HCT116 (cell line): ENCODE measurements around the gene LIN7A. TPM values are rescaled to one million over a fixed set of nuclear protein-coding genes. Genes with fewer than 3 reads are reported as not detected.

Source experiments
- ATAC-seq: fragments of 200-7000 bp; cut with Tn5 transposase; 2 replicates; pipeline ENCODE4 v1.9.1; 2020; ENCODE audit warnings: mild to moderate bottlenecking, moderate library complexity
- BruUV-seq: library from RNA; stranded (reverse); fragments of 400-500 nt; replicated peaks from 2 replicates; lab custom pipeline; 2021; lab: Mats Ljungman, UMichigan
- CTCF ChIA-PET: fragments of 300-600 bp; sonication (Branson Sonifier 250); formaldehyde crosslinking; loops from one replicate; lab custom pipeline; 2021; ENCODE audit warnings: antibody characterized with exemption; lab: Charles Lee
- POLR2A ChIA-PET: fragments of 300-600, 350-600 bp; sonication (Branson Sonifier 250); formaldehyde crosslinking; loops from one replicate; lab custom pipeline; 2021; ENCODE audit warnings: antibody characterized with exemption; lab: Charles Lee
- RAD21 ChIA-PET, 2 experiments: fragments of 300-600 bp; sonication (Branson Sonifier 250); formaldehyde crosslinking; loops; one replicate each; lab custom pipeline; 2023; ENCODE audit warnings: low total read pairs in 2 of 2; ENCODE audit not compliant: uncharacterized antibody in 2 of 2, unreplicated experiment in 2 of 2, low non-redundant PET in 1 of 2; lab: Charles Lee
- DNase-seq: peaks from one replicate; pipeline ENCODE4 v3.0.0-alpha.2; 2010; ENCODE audit warnings: low read depth, low spot score
- H2AFZ ChIP-seq: fragments of 200-600 bp; shearing (Covaris generic), sonication (generic); 2 replicates; pipeline ENCODE4 v1.6.1; 2017; ENCODE audit warnings: low read depth, mixed run types, mixed read lengths, antibody characterized with exemption, low read length; ENCODE audit not compliant: poor library complexity, severe bottlenecking
- H3K27ac ChIP-seq: 2 replicates; pipeline ENCODE4 v1.5.1; 2012; ENCODE audit warnings: low read depth, low read length
- H3K27me3 ChIP-seq: fragments of 200-600 bp; sonication (generic); 2 replicates; pipeline ENCODE4 v1.6.1; 2016; ENCODE audit warnings: mixed run types, low read length, mixed read lengths; ENCODE audit not compliant: insufficient read depth
- H3K36me3 ChIP-seq, 2 experiments: fragments of 200-500 bp in 1 of 2; fragments of 200-600 bp in 1 of 2; sonication (Bioruptor generic) in 1 of 2; sonication (generic) in 1 of 2; 2 replicates each; pipeline versions ENCODE4 v1.5.1 to v1.6.1; 2014 to 2016; ENCODE audit warnings: low read length in 2 of 2, inconsistent platforms in 1 of 2, mixed read lengths in 1 of 2, mixed run types in 1 of 2; ENCODE audit not compliant: insufficient read depth in 2 of 2, control insufficient read depth in 1 of 2
- H3K4me1 ChIP-seq, 2 experiments: fragments of 200-600 bp in 1 of 2; sonication (generic) in 1 of 2; 2 replicates each; pipeline versions ENCODE4 v1.5.1 to v1.6.1; 2012 to 2017; ENCODE audit warnings: low read length in 2 of 2, inconsistent platforms in 1 of 2, mild to moderate bottlenecking in 1 of 2, mixed read lengths in 1 of 2, mixed run types in 1 of 2, moderate library complexity in 1 of 2; ENCODE audit not compliant: insufficient read depth in 2 of 2, control insufficient read depth in 1 of 2
- H3K4me2 ChIP-seq: fragments of 200-600 bp; sonication (generic); 2 replicates; pipeline ENCODE4 v1.6.1; 2017; ENCODE audit warnings: mixed run types, low read length, mixed read lengths
- H3K4me3 ChIP-seq, 2 experiments: fragments of 200-600 bp in 1 of 2; sonication (generic) in 1 of 2; replicated peaks in 1 of 2; 2 replicates each; pipeline ENCODE4 v1.5.1; 2011 to 2016; ENCODE audit warnings: low read length in 2 of 2, control low read depth in 1 of 2, low read depth in 1 of 2, mild to moderate bottlenecking in 1 of 2, mixed read lengths in 1 of 2, mixed run types in 1 of 2
- H3K79me2 ChIP-seq: fragments of 200-600 bp; sonication (generic); 2 replicates; pipeline ENCODE4 v1.6.1; 2017; ENCODE audit warnings: mild to moderate bottlenecking, mixed run types, low read length, moderate library complexity, mixed read lengths; ENCODE audit not compliant: insufficient read depth
- H3K9ac ChIP-seq: fragments of 200-600 bp; sonication (generic); 2 replicates; pipeline ENCODE4 v1.6.1; 2016; ENCODE audit warnings: low read length, mixed read lengths
- H3K9me2 ChIP-seq: fragments of 200-600 bp; sonication (generic), shearing (Covaris generic); 2 replicates; pipeline ENCODE4 v1.6.1; 2017; ENCODE audit warnings: mixed run types, mild to moderate bottlenecking, moderate library complexity; ENCODE audit not compliant: insufficient read depth
- H3K9me3 ChIP-seq, 2 experiments: fragments of 200-500 bp in 1 of 2; fragments of 200-600 bp in 1 of 2; sonication (Bioruptor generic) in 1 of 2; sonication (generic) in 1 of 2; 2 replicates each; pipeline ENCODE4 v1.6.1; 2014 to 2017; ENCODE audit warnings: low read length in 2 of 2, mixed read lengths in 2 of 2, inconsistent platforms in 1 of 2, low read depth in 1 of 2, mild to moderate bottlenecking in 1 of 2, mixed run types in 1 of 2, moderate library complexity in 1 of 2; ENCODE audit not compliant: control insufficient read depth in 1 of 2, insufficient read depth in 1 of 2
- H4K20me1 ChIP-seq: fragments of 200-600 bp; sonication (generic), shearing (Covaris generic); 2 replicates; pipeline ENCODE4 v1.6.1; 2017; ENCODE audit warnings: mixed run types, mild to moderate bottlenecking, moderate library complexity; ENCODE audit not compliant: insufficient read depth
- CEBPB ChIP-seq: IDR thresholded peaks from 2 replicates; pipeline ENCODE4 v1.6.1; 2012; ENCODE audit warnings: low read depth
- EGR1 ChIP-seq: IDR thresholded peaks from 2 replicates; pipeline ENCODE4 v1.6.1; 2012; ENCODE audit warnings: low read depth
- ELF1 ChIP-seq: IDR thresholded peaks from 2 replicates; pipeline ENCODE4 v1.6.1; 2012; ENCODE audit warnings: low read depth, borderline replicate concordance
- FOSL1 ChIP-seq: IDR thresholded peaks from 2 replicates; pipeline ENCODE4 v1.6.1; 2012; ENCODE audit warnings: low read depth
- POLR2A ChIP-seq: IDR thresholded peaks from 2 replicates; pipeline ENCODE4 v1.7.0; 2011; ENCODE audit warnings: borderline replicate concordance; ENCODE audit not compliant: insufficient read depth, insufficient read length; ENCODE audit errors: extremely low read depth
- POLR2AphosphoS5 ChIP-seq: IDR thresholded peaks from 2 replicates; pipeline ENCODE4 v1.6.1; 2011; ENCODE audit warnings: mild to moderate bottlenecking, low read depth, low read length, moderate library complexity
- SIN3A ChIP-seq: IDR thresholded peaks from 2 replicates; pipeline ENCODE4 v1.6.1; 2012; ENCODE audit warnings: low read depth
- SRF ChIP-seq: IDR thresholded peaks from 2 replicates; pipeline ENCODE4 v1.6.1; 2012; ENCODE audit warnings: low read depth
- TCF7L2 ChIP-seq: IDR thresholded peaks from 2 replicates; pipeline ENCODE4 v1.7.0; 2011; ENCODE audit warnings: borderline replicate concordance, inconsistent platforms; ENCODE audit not compliant: insufficient read depth, insufficient read length; ENCODE audit errors: extremely low read depth
- YY1 ChIP-seq: IDR thresholded peaks from 2 replicates; pipeline ENCODE4 v1.6.1; 2011; ENCODE audit warnings: low read length, low read depth, moderate library complexity, mild to moderate bottlenecking; ENCODE audit not compliant: insufficient replicate concordance; ENCODE audit errors: extremely low read depth
- intact Hi-C: fragments of 100-400 bp; cut with micrococcal nuclease; formaldehyde crosslinking; loops from 2 replicates; pipeline ENCODE4 v1.10.0; 2022
- total RNA-seq: library from RNA; stranded (reverse); gene quantifications from one replicate; pipeline ENCODE4 v1.2.1, GENCODE V29; 2021; ENCODE audit not compliant: unreplicated experiment
- TF ChIP-seq, protein P1 (sequence below): IDR thresholded peaks from 2 replicates; pipeline ENCODE4 v1.6.1; 2011; ENCODE audit warnings: mild to moderate bottlenecking, low read length, moderate library complexity; ENCODE audit not compliant: insufficient replicate concordance; ENCODE audit errors: extremely low read depth
- TF ChIP-seq, protein P2 (sequence below): IDR thresholded peaks from 2 replicates; pipeline ENCODE4 v1.6.1; 2012
- TF ChIP-seq, protein P3 (sequence below), 3 experiments: fragments of 200-600 bp in 1 of 3; sonication (generic) in 1 of 3; IDR thresholded peaks in 2 of 3; conservative IDR thresholded peaks in 1 of 3; 2 replicates each; pipeline ENCODE4 v1.5.1; 2012 to 2017; ENCODE audit warnings: low read depth in 2 of 3, low read length in 2 of 3, antibody characterized with exemption in 1 of 3, borderline replicate concordance in 1 of 3, control low read depth in 1 of 3, mild to moderate bottlenecking in 1 of 3, mixed read lengths in 1 of 3, mixed run types in 1 of 3, moderate library complexity in 1 of 3; ENCODE audit not compliant: insufficient read depth in 1 of 3
- TF ChIP-seq, protein P4 (sequence below): IDR thresholded peaks from 2 replicates; pipeline ENCODE4 v1.6.1; 2012; ENCODE audit warnings: low read depth

LIN7A gene
- total RNA-seq, 1 experiment from 2014 or later: 1.5 TPM

DNA sequence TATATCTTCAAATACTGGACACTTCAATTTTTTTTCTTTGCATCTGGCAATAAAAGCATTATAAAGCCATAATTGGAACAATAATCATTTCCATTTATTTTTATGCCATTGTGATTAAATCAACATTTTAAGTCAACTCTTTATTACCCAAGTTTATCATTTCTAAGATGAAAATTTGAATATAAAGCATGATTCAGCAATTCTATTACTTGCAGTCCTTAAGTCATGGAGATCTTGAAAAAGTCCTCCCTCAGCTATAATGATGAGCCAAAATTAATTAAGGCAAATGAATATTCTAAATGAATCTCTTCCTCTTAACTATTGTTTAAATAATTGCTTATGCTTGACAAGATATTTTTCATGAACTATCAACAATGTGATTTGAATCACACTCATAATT, 65.7 kb downstream of the LIN7A start:
- no peaks in the 10 kb centered on the region for H3K9me3 ChIP-seq
- H2AFZ ChIP-seq: no peak overlapping the region
- no peak for DNase-seq
- no peaks in the 10 kb centered on the region for H3K79me2 ChIP-seq
- no peak overlapping the region for H3K27ac ChIP-seq
- no peaks in the 10 kb centered on the region for H3K4me1 ChIP-seq
- no peaks in the 10 kb centered on the region for H4K20me1 ChIP-seq
- TF ChIP-seq, protein P1, sequence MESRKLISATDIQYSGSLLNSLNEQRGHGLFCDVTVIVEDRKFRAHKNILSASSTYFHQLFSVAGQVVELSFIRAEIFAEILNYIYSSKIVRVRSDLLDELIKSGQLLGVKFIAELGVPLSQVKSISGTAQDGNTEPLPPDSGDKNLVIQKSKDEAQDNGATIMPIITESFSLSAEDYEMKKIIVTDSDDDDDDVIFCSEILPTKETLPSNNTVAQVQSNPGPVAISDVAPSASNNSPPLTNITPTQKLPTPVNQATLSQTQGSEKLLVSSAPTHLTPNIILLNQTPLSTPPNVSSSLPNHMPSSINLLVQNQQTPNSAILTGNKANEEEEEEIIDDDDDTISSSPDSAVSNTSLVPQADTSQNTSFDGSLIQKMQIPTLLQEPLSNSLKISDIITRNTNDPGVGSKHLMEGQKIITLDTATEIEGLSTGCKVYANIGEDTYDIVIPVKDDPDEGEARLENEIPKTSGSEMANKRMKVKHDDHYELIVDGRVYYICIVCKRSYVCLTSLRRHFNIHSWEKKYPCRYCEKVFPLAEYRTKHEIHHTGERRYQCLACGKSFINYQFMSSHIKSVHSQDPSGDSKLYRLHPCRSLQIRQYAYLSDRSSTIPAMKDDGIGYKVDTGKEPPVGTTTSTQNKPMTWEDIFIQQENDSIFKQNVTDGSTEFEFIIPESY: no peak
- no peak for TF ChIP-seq SIN3A
- TF ChIP-seq, protein P2, sequence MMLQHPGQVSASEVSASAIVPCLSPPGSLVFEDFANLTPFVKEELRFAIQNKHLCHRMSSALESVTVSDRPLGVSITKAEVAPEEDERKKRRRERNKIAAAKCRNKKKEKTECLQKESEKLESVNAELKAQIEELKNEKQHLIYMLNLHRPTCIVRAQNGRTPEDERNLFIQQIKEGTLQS: no peak
- no peak for TF ChIP-seq SRF
- TF ChIP-seq, protein P3, sequence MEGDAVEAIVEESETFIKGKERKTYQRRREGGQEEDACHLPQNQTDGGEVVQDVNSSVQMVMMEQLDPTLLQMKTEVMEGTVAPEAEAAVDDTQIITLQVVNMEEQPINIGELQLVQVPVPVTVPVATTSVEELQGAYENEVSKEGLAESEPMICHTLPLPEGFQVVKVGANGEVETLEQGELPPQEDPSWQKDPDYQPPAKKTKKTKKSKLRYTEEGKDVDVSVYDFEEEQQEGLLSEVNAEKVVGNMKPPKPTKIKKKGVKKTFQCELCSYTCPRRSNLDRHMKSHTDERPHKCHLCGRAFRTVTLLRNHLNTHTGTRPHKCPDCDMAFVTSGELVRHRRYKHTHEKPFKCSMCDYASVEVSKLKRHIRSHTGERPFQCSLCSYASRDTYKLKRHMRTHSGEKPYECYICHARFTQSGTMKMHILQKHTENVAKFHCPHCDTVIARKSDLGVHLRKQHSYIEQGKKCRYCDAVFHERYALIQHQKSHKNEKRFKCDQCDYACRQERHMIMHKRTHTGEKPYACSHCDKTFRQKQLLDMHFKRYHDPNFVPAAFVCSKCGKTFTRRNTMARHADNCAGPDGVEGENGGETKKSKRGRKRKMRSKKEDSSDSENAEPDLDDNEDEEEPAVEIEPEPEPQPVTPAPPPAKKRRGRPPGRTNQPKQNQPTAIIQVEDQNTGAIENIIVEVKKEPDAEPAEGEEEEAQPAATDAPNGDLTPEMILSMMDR (IDR thresholded peaks at IDR 0.05 in 2 of 3, conservative IDR thresholded peaks at IDR 0.05 in 1 of 3; ENCODE audit: borderline replicate concordance in 1 of 3, insufficient read depth in 1 of 3, low read depth in 2 of 3, low read length in 2 of 3): no peak
- TF ChIP-seq, protein P4, sequence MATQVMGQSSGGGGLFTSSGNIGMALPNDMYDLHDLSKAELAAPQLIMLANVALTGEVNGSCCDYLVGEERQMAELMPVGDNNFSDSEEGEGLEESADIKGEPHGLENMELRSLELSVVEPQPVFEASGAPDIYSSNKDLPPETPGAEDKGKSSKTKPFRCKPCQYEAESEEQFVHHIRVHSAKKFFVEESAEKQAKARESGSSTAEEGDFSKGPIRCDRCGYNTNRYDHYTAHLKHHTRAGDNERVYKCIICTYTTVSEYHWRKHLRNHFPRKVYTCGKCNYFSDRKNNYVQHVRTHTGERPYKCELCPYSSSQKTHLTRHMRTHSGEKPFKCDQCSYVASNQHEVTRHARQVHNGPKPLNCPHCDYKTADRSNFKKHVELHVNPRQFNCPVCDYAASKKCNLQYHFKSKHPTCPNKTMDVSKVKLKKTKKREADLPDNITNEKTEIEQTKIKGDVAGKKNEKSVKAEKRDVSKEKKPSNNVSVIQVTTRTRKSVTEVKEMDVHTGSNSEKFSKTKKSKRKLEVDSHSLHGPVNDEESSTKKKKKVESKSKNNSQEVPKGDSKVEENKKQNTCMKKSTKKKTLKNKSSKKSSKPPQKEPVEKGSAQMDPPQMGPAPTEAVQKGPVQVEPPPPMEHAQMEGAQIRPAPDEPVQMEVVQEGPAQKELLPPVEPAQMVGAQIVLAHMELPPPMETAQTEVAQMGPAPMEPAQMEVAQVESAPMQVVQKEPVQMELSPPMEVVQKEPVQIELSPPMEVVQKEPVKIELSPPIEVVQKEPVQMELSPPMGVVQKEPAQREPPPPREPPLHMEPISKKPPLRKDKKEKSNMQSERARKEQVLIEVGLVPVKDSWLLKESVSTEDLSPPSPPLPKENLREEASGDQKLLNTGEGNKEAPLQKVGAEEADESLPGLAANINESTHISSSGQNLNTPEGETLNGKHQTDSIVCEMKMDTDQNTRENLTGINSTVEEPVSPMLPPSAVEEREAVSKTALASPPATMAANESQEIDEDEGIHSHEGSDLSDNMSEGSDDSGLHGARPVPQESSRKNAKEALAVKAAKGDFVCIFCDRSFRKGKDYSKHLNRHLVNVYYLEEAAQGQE: no peak
- no peak for TF ChIP-seq CEBPB
- no peak for TF ChIP-seq FOSL1
- TF ChIP-seq POLR2A: no peak
- no peak for TF ChIP-seq EGR1
- no peak for TF ChIP-seq ELF1
- TF ChIP-seq YY1: no peak
- TF ChIP-seq POLR2AphosphoS5: no peak
- TF ChIP-seq TCF7L2: no peak
- TF ChIP-seq, all 23 proteins: peak for 0
- no peak for ATAC-seq
- intact Hi-C loops: no loop called here
- Histone ChIP-seq H3K4me3 (no peak overlapping the region), H3K27me3 (no peaks in the 10 kb centered on the region), H3K4me2 (no peak overlapping the region), H3K9ac (no peak overlapping the region), H3K9me2 (no peaks in the 10 kb centered on the region), H3K36me3 (no peaks in the 10 kb centered on the region)
- BruUV-seq: no TSS peak
- ChIA-PET POLR2A (no interaction called here), CTCF (interaction anchor here (1.1 kb wide), 1 partner anchor 386 kb away, joined by 4 read pairs; no protein-coding TSS in a partner anchor), RAD21 (no interaction called here)
